ENCODE measurements around the gene ALDH1A1.

ALDH1A1 gene
- 0 to 0.63 (median 0) reads per million in 9 experiments for total RNA-seq

DNA sequence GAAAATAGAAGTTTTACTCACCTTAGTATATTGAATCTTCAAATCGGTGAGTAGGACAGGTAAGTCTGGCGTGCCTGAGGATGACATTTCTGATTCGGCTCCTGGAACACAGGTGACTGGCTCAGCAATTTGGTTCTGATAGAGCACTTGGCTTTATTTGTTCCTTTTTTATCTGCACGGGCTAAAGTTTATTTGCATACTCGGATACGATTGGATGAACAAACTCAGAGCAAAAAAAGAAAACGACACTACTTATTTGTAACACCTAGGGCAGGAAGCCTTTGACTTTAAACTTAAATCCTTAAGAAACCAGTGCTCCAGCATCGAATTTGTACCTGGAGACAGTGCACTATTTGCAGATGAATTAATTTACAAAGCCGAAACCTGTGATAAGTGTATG is at the start of gene ALDH1A1:
ALDH1A1 (minus strand) TSS at position 140 of the 400 bp plus-strand sequence; CDS start at position 87, 53 bp downstream.
- Mint-ChIP-seq H3K4me3 (no peak within 1 kb of the TSS), H3K9me3 (no peaks in the 10 kb centered on the region), H3K27ac (no peak within 1 kb of the TSS), H3K27me3 (peaks cover 0 to 25% of the 10 kb centered on the region in 2 donors), H3K4me1 (ENCODE audit: low read depth in 2 of 2) (no peaks in the 10 kb centered on the region), H3K36me3 (ENCODE audit: insufficient read depth) (no peaks in the 10 kb centered on the region)
- no peak for DNase-seq
- ATAC-seq (replicated peaks) = no peak

DNA sequence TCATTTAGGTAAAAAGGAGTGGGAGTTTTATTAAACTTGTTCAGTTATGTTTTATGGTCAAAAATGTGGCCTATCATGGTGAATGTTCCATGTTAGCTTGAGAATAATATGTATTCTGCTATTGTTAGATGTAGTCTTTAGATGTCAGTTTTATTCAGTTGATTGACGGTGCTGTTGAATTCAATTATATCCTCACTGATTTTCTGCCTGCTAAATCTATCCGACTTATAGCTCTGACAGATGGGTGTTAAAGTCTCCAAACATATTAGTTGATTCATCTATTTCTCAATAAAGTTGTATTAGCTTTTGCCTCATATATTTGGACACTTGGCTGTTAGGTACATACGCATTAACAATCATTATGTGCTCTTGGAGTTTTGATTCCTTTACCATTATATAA is 49.0 kb upstream of the ALDH1A1 start:
- H3K36me3 Mint-ChIP-seq (ENCODE audit: insufficient read depth) = no peaks in the 10 kb centered on the region
- H3K9me3 Mint-ChIP-seq = no peaks in the 10 kb centered on the region
- peaks cover 3 to 7% of the 10 kb centered on the region in 2 donors for H3K4me1 Mint-ChIP-seq (ENCODE audit: low read depth in 2 of 2)
- no peak overlapping the region for H3K4me3 Mint-ChIP-seq
- no peak for DNase-seq
- H3K27me3 Mint-ChIP-seq = peaks cover 8 to 38% of the 10 kb centered on the region in 2 donors
- H3K27ac Mint-ChIP-seq = no peak overlapping the region
- ATAC-seq (replicated peaks) = no peak

DNA sequence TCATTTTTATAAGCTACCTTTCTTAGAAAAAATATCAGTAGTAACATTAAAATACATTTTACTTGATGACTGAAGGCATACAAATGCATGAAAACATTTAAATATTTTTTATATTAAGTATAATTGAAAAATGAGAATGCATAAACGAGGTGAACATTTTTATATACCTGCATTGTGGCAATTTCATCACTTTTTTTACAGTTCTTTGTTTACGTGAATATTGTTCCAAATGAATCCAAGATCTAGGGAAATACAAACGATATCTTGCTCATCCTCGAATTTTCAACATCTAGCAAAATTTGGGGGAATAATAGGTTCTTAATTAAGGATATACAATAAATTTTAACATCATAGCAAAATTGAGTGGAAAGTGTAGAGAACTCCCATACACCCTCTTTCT is 45.5 kb upstream of the ALDH1A1 start:
- Mint-ChIP-seq H3K4me1 (ENCODE audit: low read depth in 2 of 2) (peaks cover 3 to 11% of the 10 kb centered on the region in 2 donors), H3K9me3 (no peaks in the 10 kb centered on the region), H3K27me3 (peaks cover 0 to 15% of the 10 kb centered on the region in 2 donors), H3K36me3 (ENCODE audit: insufficient read depth) (no peaks in the 10 kb centered on the region), H3K27ac (no peak overlapping the region), H3K4me3 (no peak overlapping the region)
- ATAC-seq (replicated peaks) (no peak), DNase-seq (no peak)

DNA sequence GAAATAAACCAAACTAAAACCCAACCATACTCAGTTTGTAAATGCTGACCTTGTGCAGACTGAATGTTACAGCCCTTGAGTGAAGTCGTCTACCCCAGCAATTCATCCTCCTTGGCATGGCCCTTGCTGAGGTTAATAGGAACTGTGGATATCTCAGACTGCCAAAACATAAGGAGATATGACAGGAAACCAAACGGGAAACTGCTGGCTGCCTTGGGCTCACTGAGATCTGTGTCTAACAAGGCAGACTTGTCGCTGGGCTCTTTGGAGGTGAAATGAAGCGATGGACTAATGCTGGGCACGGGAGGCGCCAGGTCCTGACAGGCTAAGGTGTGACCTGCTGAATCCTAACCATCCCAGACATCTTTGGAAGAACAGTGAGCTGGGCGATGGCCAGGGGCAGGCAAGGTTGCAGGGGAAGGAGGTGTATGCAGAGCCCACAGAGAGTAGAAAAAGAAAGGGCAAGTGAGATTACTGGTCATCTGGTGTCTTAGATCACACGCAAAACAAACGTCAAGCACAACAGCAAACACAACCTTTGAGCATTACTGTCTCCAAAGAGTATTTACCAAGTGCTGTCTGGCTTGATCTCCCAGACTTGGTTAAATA is 44.6 kb upstream of the ALDH1A1 start:
- H3K27ac Mint-ChIP-seq = peak overlapping the region in 1 of 2 donors; percentile 23
- H3K36me3 Mint-ChIP-seq (ENCODE audit: insufficient read depth) = no peaks in the 10 kb centered on the region
- peak overlapping the region; percentile 4 to 33 for H3K4me3 Mint-ChIP-seq
- no peaks in the 10 kb centered on the region for H3K9me3 Mint-ChIP-seq
- ATAC-seq (replicated peaks) = no peak
- H3K4me1 Mint-ChIP-seq (ENCODE audit: low read depth in 2 of 2) = peaks cover 3 to 11% of the 10 kb centered on the region in 2 donors
- peaks cover 3 to 17% of the 10 kb centered on the region in 2 donors for H3K27me3 Mint-ChIP-seq
- DNase-seq = no peak

DNA sequence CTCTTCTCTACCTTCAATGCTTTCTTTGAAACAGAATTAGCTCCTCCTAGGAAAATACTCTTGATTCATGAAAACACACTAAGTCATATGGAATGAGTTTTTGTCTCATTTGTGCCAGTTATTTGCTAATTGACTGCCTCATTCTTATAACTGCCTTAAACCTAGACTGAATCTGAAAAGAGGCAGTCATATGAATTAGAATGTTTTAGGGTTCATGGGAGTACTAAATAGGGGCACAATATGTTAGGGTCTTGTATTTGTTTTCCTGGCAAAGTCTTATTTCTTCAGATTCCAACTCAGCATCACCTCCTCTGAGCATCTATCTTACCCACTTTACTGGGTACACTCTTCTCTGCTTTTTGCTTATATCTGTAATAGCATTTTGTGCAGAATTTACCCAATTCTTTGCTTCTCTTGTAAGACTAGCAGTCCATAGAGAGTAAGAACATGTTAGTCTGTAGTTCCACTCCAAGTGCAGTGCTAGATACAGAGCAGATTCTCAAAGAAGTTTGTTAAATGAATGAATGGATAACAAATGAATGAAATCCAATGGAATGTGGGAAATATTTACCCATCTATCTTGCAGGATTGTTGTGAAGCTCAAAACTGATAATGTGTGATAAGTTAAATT is 43.9 kb upstream of the ALDH1A1 start:
- H3K4me3 Mint-ChIP-seq = no peak overlapping the region
- no peak overlapping the region for H3K27ac Mint-ChIP-seq
- no peaks in the 10 kb centered on the region for H3K9me3 Mint-ChIP-seq
- no peaks in the 10 kb centered on the region for H3K36me3 Mint-ChIP-seq (ENCODE audit: insufficient read depth)
- no peak for DNase-seq
- peaks cover 3 to 11% of the 10 kb centered on the region in 2 donors for H3K4me1 Mint-ChIP-seq (ENCODE audit: low read depth in 2 of 2)
- H3K27me3 Mint-ChIP-seq = peaks cover 4 to 23% of the 10 kb centered on the region in 2 donors
- no peak for ATAC-seq (replicated peaks)

DNA sequence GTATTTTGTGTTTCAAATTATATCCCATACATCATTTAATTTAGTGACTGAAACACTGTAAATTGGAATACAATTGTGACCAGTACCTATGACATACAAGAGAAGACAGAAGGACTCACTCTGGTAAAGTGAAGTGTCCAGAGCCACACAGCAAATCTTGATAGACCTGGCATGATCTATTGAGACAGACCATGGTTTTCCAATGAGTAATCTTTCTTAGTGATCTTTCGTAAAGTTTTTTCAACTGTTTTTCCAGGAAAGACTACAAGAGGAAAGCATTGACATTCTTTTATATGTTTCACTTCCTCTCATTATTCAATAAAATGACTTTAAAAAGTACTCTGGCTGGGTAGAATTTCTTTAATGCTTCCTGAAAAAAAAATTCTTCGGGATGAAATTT is 43.3 kb upstream of the ALDH1A1 start:
- ATAC-seq (replicated peaks) = no peak
- no peak for DNase-seq
- H3K27ac Mint-ChIP-seq = no peak overlapping the region
- H3K36me3 Mint-ChIP-seq (ENCODE audit: insufficient read depth) = no peaks in the 10 kb centered on the region
- no peaks in the 10 kb centered on the region for H3K9me3 Mint-ChIP-seq
- H3K4me1 Mint-ChIP-seq (ENCODE audit: low read depth in 2 of 2) = peaks cover 3 to 11% of the 10 kb centered on the region in 2 donors
- H3K4me3 Mint-ChIP-seq = no peak overlapping the region
- peaks cover 4 to 23% of the 10 kb centered on the region in 2 donors for H3K27me3 Mint-ChIP-seq

DNA sequence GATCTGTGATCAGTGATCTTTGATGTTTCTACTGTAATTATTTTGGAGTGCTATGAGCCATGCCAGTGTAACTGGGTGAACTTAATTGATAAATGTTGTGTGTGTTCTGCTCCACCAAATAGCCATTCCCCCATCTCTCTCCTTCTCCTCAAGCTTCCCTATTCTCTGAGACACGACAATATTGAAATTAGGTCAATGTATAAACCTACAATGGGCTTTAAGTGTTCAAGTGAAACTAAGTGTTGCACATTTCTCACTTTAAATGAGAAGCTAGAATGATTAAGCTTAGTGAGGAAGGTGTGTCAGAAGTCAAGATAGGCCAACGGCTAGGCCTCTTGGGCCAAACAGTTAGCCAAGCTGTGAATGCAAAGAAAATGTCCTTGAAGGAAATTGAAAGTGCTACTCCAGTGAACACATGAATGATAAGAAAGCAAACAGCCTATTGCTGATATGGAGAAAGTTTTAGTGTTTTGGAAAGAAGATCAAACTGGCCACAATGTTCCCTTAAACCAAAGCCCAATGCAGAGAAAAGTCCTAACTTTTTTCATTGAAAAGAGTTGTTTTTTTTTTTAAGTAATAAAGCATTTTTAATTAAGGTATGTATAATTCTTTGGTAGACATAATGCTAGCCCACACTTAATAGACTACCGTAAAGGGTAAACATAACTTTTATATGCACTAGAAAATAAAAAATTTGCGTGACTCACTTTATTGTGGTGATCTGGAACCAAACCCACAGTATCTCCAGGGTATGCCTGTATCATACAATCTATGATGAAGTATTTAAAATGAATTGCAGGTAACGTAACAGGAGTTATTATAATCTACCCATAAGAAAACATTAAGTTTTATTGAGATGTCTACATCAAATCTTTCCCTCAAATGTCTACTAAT is 42.5 kb upstream of the ALDH1A1 start:
- Mint-ChIP-seq H3K4me3 (no peak overlapping the region), H3K36me3 (ENCODE audit: insufficient read depth) (no peaks in the 10 kb centered on the region), H3K27ac (no peak overlapping the region), H3K4me1 (ENCODE audit: low read depth in 2 of 2) (peaks cover 3 to 11% of the 10 kb centered on the region in 2 donors), H3K9me3 (no peaks in the 10 kb centered on the region), H3K27me3 (peaks cover 4 to 23% of the 10 kb centered on the region in 2 donors)
- DNase-seq (no peak), ATAC-seq (replicated peaks) (no peak)

DNA sequence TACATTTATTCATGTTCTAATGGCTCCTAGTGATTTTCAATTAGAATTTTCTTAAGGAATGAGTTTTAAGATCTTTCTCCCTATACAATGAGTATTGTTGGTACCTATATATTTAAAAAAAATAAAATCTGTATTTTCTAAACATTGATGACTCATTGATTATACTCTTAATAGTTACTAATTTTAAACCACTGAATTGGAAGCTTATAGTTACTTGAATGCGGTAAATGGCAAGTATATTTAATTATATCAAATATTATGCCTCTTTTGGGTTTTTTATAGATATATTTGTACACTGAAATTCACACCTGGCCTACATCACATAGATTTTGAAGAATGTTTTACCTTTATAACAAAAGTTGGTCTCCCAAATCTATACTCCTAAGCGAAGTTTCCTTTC is 38.9 kb upstream of the ALDH1A1 start:
- Mint-ChIP-seq H3K36me3 (ENCODE audit: insufficient read depth) (no peaks in the 10 kb centered on the region), H3K9me3 (no peaks in the 10 kb centered on the region), H3K27ac (no peak overlapping the region), H3K4me1 (ENCODE audit: low read depth in 2 of 2) (peaks cover 0 to 4% of the 10 kb centered on the region in 2 donors), H3K27me3 (peaks cover 4 to 11% of the 10 kb centered on the region in 2 donors), H3K4me3 (no peak overlapping the region)
- ATAC-seq (replicated peaks) (no peak), DNase-seq (no peak)

DNA sequence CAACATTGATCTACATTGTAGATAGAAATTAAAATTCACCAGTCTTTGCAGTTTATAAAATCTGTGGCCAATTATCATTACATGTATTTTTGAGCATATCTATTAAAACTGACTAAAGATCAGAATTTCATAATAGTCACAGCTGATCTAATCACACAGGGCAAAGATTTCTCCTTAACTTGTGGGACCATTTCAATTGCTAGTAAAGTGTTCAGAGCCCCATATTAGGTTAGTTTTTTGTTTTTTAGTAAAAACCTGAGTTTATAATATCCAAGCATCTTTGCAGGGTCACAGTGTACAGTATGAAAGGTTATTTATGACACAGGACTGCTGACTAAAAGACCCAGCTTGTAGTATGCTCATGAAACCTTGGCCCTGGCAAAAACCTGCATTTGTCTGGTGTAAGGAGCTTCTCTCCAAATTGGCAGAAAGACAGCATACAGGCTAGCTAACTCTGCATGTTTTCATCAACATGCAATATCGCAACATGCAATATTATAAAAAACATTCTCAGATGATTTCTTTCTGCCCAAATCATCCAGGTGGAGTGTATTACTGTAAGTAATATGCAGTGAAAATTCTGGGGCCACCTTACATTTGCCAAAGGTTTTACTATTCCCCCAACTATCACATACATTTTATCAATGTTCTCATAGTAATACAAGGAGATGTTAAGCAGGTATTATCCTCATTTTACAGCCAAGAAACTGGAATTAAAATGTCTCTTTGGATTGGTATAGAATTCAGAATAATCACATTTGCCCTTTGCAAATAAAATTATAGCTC is 37.7 kb upstream of the ALDH1A1 start:
- Mint-ChIP-seq H3K4me1 (ENCODE audit: low read depth in 2 of 2) (peaks cover 0 to 4% of the 10 kb centered on the region in 2 donors), H3K4me3 (no peak overlapping the region), H3K27me3 (peaks cover 4 to 8% of the 10 kb centered on the region in 2 donors), H3K36me3 (ENCODE audit: insufficient read depth) (no peaks in the 10 kb centered on the region), H3K9me3 (no peaks in the 10 kb centered on the region), H3K27ac (no peak overlapping the region)
- ATAC-seq (replicated peaks) (no peak), DNase-seq (no peak)

DNA sequence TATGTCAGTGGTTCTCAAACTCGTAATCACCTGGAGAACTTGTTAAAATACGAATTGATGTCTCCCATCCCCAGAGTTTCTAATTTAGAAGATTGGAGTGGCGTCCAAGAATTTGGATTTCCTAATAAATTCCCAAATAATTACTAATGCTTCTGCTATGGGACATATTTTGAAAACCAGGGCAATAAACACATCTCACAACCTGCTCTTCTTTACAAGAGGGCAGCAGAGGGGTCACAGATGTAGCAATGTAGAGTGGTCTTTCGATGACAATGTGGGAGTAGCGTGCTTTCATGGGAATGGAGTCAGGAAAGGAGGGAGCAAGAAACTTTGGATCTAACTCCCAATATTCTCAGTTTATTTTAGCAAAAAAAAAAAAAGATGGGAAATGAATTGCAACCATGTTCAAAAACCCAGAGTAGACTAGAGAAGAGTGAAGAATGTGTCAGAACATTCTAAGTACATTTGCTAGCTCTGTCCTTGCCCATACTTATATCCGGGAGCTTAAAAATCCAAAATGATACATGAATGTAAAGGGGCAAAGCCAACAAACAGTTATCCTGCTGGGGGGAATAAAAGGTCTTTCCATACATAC is 33.8 kb upstream of the ALDH1A1 start:
- Mint-ChIP-seq H3K9me3 (no peaks in the 10 kb centered on the region), H3K4me1 (ENCODE audit: low read depth in 2 of 2) (no peaks in the 10 kb centered on the region), H3K4me3 (no peak overlapping the region), H3K36me3 (ENCODE audit: insufficient read depth) (no peaks in the 10 kb centered on the region), H3K27ac (no peak overlapping the region), H3K27me3 (no peaks in the 10 kb centered on the region)
- ATAC-seq (replicated peaks) = no peak
- DNase-seq = no peak

DNA sequence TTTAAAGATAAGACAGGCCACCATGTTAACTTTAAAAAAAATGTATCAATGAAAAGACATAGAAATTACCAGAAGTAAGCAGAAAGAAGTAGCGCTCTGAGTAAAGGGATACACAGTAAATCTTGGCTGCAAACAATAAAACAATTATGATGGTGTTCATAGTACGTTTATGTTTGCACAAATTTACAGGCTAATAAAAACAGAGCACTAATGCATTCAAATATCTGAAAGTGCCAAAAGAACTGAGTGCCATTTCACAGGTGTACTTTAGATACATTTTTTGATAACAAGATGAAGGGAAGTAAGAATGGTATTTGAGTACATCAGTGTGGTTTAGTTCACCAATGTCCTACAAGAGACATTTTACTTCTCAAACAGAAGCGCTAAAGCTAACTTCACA is 32.9 kb upstream of the ALDH1A1 start:
- no peak overlapping the region for H3K27ac Mint-ChIP-seq
- no peaks in the 10 kb centered on the region for H3K9me3 Mint-ChIP-seq
- ATAC-seq (replicated peaks) = no peak
- H3K4me3 Mint-ChIP-seq = no peak overlapping the region
- DNase-seq = no peak
- no peaks in the 10 kb centered on the region for H3K4me1 Mint-ChIP-seq (ENCODE audit: low read depth in 2 of 2)
- H3K36me3 Mint-ChIP-seq (ENCODE audit: insufficient read depth) = no peaks in the 10 kb centered on the region
- H3K27me3 Mint-ChIP-seq = peaks cover 0 to 4% of the 10 kb centered on the region in 2 donors

DNA sequence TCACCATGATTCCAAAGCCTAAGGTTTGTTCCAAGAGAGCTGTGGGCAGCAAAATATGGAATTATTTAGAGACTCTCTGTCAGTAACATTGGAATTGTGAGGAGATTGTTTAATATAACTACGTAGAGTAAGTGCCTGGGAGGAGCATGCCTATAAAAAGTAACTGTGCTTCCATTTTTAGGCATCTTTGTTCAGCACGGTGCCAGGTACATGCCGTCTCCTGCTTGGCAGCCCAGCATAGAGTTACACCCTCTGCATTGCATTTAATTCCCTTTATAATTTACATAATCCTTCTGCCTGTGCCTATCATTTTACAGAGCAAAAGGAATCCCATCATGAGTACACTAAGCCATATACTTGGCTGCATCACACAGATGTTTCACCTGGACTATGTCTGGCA is 32.1 kb upstream of the ALDH1A1 start:
- Mint-ChIP-seq H3K36me3 (ENCODE audit: insufficient read depth) (no peaks in the 10 kb centered on the region), H3K4me3 (no peak overlapping the region), H3K27me3 (peaks cover 0 to 9% of the 10 kb centered on the region in 2 donors), H3K4me1 (ENCODE audit: low read depth in 2 of 2) (no peaks in the 10 kb centered on the region), H3K9me3 (no peaks in the 10 kb centered on the region), H3K27ac (no peak overlapping the region)
- ATAC-seq (replicated peaks) (no peak), DNase-seq (no peak)

All from effector memory CD8-positive, alpha-beta T cell (primary cell).